ENCODE data around the gene FGD4. TPM values are rescaled to one million over a fixed set of nuclear protein-coding genes. Genes with fewer than 3 reads are reported as not detected.
"Not testable (repeated sequence)": the region's sequence is repeated elsewhere in the genome, so short reads cannot be mapped to it uniquely, and the experiment has no call there.

Gene FGD4
- total RNA-seq, 1 donor from 2014 or later: 81.9 TPM

DNA sequence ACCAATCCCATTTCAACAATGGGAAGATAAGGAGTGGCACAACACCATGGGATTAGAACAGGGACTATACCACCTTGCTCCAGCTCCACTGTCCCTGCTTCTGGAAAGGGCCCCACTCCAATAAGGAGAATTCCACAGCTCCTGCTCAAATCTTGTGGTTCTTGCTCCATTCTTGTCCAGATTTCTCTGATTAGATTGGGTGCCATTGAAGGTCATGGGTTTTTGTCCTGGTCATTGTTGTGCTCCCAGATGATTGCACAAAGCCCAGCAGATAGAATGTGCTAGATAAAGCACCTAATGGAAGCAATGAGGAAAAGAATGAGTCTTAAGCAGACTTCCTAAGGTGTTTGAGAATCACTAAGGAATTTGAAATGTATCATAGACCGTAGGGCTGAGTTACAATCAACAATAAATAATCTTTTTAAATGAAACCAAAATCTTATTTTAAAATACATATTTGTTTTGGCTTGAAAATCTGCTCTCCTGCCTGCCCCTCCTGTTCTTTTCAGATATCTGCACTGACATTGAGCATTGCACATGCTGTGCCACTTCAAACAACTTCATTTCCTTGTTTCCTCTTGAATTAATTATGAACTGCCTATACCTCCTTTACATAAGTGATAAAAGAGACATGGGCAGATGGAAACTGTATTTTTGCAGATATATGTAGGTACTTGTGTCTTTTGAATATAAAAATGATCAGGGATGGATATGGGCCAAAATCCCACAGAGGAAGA is 115.9 kb downstream of the FGD4 start:
- no peak for FAIRE-seq
- DNase-seq (ENCODE audit: low spot score in 2 of 2): no peak

DNA sequence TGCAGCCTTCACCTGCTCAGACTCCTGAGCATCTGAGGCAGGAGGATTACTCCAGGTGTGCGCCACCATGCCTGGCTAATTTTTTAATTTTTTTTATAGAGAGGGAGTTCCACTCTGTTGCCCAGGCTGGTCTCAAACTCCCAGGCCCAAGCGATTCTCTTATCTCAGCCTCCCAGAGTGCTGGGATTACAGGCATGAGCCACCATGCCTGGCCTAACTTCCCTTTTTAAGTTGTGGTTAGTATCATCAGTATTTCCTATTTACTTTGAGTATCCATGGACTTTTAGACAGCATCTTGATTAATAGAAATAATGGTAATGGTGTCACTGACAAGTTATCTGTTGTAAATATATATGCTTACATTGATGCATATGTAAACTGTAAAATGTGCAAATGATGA is 116.9 kb downstream of the FGD4 start:
- no peak for DNase-seq (ENCODE audit: low spot score in 2 of 2)
- FAIRE-seq: no peak

- FAIRE-seq: no peak
- no peak for DNase-seq (ENCODE audit: low spot score in 2 of 2)
Observed at GRCh38 chr12:32517966-32518365, 118.6 kb downstream of the FGD4 start.

- FAIRE-seq (no peak), DNase-seq (ENCODE audit: low spot score in 2 of 2) (no peak)
Observed at GRCh38 chr12:32519047-32519446, 119.7 kb downstream of the FGD4 start.

DNA sequence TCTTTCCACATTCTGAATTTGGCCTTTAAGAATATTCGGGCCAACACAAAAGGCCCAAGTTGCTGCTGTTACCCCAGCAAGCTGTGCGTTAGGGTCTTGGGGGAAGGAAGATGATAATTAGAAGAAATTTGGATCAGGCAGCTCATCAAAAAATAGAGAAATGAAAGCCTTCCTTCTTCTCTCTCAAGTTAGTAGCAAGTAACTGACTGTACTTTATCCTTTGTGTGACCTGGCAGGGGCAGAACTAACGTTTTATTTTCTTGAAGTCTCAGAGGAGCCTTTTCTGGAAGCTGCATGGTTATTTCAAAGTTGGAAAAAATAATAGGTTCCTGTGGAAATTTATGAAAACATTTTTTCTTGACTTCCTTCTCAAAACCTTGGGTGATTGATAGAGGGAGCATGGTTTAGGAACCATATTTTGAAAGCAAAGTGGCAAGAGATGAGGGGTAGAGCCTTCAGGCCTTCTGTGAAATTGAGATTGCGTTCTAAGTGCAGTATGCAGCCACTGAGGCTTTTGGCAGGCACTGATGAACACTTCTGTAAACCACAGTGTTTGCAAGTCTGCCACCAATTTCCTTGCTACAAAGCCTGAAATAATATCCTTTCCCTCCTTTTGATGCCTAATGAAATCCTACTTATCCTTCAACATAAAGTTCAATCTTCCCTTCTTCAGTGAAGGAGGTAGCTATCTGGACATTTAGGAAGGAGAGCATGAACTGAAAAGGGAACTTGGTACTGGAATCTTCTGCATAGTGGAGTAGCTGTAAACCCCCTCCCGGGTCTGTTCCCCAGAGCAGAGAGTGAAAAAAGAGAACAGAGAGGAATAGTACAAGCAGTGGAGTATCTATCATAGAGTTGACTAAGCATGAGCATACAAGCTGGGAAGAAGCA is 123.2 kb downstream of the FGD4 start:
- DNase-seq (ENCODE audit: low spot score in 2 of 2): no peak

GRCh38 chr12:32525802-32526201 is 126.4 kb downstream of the FGD4 start:
- not testable (repeated sequence) for FAIRE-seq; DNase-seq (ENCODE audit: low spot score in 2 of 2)

More for the DNA sequence above, 123.2 kb downstream of the FGD4 start:
- no peak for FAIRE-seq

GRCh38 chr12:32526343-32526742 is 127.0 kb downstream of the FGD4 start:
- FAIRE-seq; DNase-seq (ENCODE audit: low spot score in 2 of 2): not testable (repeated sequence)

DNA sequence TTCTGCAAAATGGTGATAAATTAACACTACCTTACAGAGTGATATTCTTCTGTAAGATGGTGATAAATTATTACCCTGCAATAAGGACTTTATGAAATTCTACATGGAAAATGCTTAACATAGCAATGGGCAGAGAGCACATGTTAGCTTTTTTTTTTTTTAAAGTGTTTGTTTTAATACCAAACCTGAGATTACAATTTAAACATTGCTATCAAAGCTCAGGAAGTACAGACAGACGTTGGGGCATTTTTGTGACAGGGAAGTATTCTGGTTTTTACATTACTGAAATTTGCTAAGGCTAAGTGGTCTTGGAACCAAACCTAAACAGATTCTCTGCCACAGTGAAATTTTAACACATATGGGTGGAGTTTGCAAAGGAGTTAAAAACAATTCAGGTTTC is 133.1 kb downstream of the FGD4 start:
- FAIRE-seq (no peak), DNase-seq (ENCODE audit: low spot score in 2 of 2) (no peak)

- DNase-seq (ENCODE audit: low spot score in 2 of 2) (no peak), FAIRE-seq (no peak)
Observed at GRCh38 chr12:32532951-32533350, 133.6 kb downstream of the FGD4 start.

DNA sequence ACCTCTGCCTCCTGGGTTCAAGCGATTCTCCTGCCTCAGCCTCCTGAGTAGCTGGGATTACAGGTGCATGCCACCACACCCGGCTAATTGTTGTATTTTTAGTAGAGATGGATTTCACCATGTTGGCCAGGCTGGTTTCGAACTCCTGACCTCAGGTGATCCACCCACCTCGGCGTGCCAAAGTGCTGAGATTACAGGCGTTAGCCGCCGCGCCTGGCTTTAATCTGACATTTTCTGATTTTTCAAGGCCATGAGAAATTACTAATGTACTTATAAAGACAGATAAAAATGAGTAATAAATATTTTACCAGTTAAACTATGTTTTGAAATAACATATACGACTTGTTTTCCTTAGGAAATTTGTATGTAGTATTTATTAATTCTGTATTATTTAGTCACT is 134.1 kb downstream of the FGD4 start:
- not testable (repeated sequence) for FAIRE-seq

GRCh38 chr12:32533971-32534590 is 134.7 kb downstream of the FGD4 start:
- FAIRE-seq: no peak

More for the DNA sequence above, 134.1 kb downstream of the FGD4 start:
- not testable (repeated sequence) for DNase-seq (ENCODE audit: low spot score in 2 of 2)

GRCh38 chr12:32534698-32535097 is 135.3 kb downstream of the FGD4 start:
- FAIRE-seq (no peak), DNase-seq (ENCODE audit: low spot score in 2 of 2) (no peak)

More at GRCh38 chr12:32533971-32534590, 134.7 kb downstream of the FGD4 start:
- no peak for DNase-seq (ENCODE audit: low spot score in 2 of 2)

GRCh38 chr12:32535288-32535999 is 136.1 kb downstream of the FGD4 start:
- peak in 1 of 2 donors; percentile 45 for DNase-seq (ENCODE audit: low spot score in 2 of 2)
- FAIRE-seq: no peak

DNA sequence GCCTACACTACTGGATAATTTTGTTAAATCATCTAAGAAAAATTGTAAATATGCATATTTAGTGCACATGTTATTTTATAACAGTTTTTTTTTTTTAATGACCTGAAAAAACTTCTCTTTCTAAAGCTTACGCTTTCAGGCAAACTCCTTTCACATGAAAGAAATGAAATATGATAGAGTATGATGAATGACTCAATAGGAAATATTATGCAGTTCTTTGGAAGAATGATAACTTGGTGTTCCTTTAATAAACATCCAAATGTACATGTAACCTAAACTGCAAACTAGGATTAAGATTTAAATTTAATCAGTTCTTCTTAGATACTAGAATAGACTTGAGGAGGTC is 136.6 kb downstream of the FGD4 start:
- FAIRE-seq (no peak), DNase-seq (ENCODE audit: low spot score in 2 of 2) (no peak)

DNA sequence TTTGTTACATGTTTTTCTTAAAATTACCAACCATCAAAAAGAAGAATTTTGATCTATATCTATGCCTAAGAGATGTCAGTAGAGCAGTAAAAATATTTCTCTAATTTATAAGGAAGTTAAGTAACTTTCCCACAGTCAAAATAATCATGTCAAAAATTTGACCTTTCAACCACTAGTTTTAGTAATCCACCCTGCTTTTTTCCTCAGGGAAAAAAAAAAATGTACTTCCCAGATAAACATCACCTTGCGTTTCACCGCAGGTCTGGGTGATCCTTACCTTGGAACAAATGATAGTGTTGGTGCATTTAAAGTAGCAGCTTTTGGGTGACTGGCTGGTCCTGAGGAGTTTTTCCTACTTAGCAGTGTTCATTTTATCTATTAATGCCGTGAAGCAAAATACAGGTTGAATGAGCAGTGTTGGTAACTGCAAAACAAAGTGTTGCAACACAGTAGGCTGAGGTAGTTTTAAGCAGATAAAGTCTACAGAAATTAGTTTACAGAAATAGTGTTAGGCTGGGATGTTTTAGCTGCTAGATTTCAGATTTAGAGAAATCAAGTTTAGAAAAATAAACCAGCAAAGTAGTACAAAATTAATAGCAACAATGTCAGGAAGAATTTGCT is 142.5 kb downstream of the FGD4 start:
- DNase-seq (ENCODE audit: low spot score in 2 of 2) (no peak), FAIRE-seq (no peak)

DNA sequence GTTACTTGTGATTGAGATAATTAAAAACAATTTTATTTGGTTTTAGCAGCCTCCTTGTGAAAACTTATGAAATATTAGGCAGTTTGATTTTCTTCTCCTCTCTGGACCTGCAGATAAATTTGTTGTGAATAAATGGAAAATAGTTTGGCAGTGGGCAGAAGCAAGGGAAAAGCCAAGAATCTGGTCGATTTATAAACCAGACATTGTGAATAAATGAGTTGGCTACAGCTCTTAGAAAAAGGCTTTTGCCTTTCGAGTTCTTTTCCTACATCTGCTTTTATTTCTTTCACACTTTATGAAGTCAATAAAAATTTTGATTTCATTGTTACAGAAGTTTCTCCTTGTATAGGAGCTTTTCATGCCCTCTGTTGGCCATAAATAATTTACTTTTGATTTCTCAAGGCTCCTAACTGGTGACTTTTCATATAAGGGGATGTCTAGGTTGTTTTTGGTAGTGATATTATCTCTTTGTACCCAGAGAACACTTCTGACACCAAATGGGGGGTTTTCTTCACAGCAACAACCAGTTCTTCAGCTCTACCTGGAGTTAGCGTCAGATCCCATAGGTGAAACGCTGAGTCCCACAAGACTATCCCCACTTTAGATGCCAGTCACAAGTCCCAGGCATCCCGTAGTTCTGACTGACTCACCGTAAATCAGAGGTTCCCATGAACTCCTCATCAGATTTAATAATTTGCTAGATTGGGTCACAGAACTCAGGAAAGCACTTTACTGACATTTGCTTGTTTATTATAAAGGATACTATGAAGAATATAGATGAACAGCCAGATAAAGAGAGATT is 143.3 kb downstream of the FGD4 start:
- no peak for FAIRE-seq

DNA sequence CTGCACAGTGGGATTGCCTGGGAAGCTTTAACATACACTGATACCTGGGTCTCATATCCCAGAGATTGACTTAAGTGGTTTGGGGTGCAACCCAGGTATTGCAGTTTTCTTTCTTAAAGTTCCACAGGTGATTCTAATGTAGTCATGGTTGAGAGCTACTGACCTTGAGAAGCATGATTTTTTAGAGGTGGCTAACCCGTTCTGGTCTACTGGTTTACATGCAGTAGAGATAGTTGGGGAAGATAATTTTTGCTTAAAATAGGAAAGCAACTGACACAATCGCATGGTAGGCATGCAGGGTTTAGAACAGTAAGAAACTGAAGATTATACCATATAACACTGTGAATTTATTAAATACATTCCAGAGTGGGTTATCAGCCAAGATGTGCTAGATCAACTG is 145.5 kb downstream of the FGD4 start:
- FAIRE-seq: no peak

More for the DNA sequence above, 143.3 kb downstream of the FGD4 start:
- no peak for DNase-seq (ENCODE audit: low spot score in 2 of 2)

DNA sequence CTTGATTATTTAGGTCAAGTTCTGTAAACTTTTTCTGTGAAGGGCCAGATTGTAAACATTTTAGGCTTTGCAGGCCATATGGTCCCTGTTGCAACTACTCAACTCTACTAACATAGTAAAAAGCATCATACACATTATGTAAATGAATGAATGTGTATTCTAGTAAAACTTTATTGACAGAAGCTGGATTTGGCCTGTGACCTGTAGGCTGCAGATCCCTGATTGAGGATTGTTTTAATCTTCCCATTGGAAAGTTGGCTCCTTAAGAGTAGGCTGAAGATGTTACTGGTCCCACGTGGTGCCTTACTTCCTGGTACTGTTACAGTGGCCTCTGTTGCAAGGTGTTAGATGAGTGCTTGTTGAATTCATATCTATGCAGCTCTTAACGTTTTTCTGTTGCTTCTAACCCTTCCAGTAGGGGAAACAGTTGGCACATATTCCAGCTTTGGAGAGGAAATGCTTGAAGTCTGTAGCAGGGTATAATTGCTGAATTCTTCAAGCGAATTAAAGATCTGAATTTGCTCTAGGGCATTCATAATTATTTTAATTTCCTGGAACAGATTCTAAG is 146.1 kb downstream of the FGD4 start:
- no peak for DNase-seq (ENCODE audit: low spot score in 2 of 2)
- FAIRE-seq: no peak

More for the DNA sequence above, 145.5 kb downstream of the FGD4 start:
- no peak for DNase-seq (ENCODE audit: low spot score in 2 of 2)

- no peak for DNase-seq (ENCODE audit: low spot score in 2 of 2)
- FAIRE-seq: no peak
Observed at GRCh38 chr12:32546272-32546671, 146.9 kb downstream of the FGD4 start.

Data from frontal cortex (tissue), 4 donors.